ENCODE data around the gene ADRA2C. TPM values are rescaled to one million over a fixed set of nuclear protein-coding genes. Genes with fewer than 3 reads are reported as not detected.

The ADRA2C gene
- total RNA-seq, 1 experiment from 2014 or later = 23.5 TPM

DNA sequence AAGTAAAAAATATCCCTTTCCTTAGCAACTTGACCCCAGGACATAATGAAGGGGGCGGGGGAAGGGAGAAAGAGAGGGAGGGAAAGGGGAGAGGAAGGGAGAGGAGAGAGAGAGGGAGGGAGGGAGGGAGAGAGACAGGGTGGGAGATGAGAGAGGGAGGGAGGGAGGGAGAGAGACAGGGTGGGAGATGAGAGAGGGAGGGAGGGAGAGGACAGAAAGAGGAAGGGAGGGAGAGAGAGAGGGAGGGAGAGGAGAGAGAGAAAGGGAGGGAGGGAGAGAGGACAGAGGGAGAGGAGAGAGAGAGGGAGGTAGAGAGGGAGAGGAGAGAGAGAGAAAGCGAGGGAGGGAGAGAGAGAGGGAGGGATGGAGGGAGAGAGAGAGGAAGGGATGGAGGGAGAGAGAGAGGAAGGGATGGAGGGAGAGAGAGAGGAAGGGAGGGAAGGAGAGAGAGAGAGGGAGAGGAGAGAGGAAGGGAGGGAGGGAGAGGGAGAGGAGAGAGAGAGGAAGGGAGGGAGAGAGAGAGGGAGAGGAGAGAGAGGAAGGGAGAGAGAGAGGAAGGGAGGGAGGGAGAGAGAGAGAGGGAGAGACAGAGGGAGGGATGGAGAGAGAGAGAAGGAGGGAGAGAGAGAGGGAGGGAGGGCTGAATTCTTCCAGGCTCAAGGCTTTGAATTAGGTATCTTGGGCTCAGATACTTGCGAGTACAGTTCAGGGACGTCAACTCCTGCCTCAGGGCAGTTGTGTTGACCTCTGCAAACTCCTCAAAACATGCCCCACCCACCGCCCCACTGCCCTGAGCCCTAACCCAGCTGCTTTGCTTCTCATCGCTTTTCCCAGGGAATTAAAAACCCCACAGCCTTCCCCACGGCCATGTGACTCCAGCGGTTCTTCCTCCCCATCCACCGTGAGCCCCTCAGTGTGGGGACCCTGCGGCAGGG, 40.0 kb upstream of the ADRA2C start:
- no peak overlapping the region for H3K4me3 ChIP-seq (ENCODE audit: low read depth in 2 of 2, low read length in 2 of 2)
- TF ChIP-seq REST (IDR thresholded peaks at IDR 0.05; ENCODE audit: insufficient read depth in 1 of 2, low read depth in 2 of 2, low read length in 1 of 2) (no peak), TCF7L2 (IDR thresholded peaks at IDR 0.05; ENCODE audit: low read depth, low read length) (no peak), SIN3A (IDR thresholded peaks at IDR 0.05; ENCODE audit: borderline replicate concordance, insufficient read depth, low read depth, low read length) (no peak), POLR2AphosphoS5 (IDR thresholded peaks at IDR 0.05; ENCODE audit: low read depth, low read length) (no peak), CTCF (IDR thresholded peaks at IDR 0.05) (no peak)
- H3K4me1 ChIP-seq (ENCODE audit: control insufficient read depth, insufficient read depth, low read length) = no peaks in the 10 kb centered on the region; the same call in 1 of the 2 replicates
- ATAC-seq (no peak; the same call in 1 of the 2 replicates), DNase-seq (ENCODE audit: low read depth, low spot score) (no peak)
- no peaks in the 10 kb centered on the region for H3K36me3 ChIP-seq (ENCODE audit: control insufficient read depth, insufficient read depth, low read length)
- ChIA-PET CTCF (no interaction called here), POLR2A (no interaction called here)
- no peaks in the 10 kb centered on the region for H3K27me3 ChIP-seq (ENCODE audit: control insufficient read depth, insufficient read depth, low read length)
- no TSS peak for BruUV-seq (replicated peaks)
- H3K27ac ChIP-seq (ENCODE audit: low read length) = no peak overlapping the region
- no peaks in the 10 kb centered on the region for H3K9me3 ChIP-seq (ENCODE audit: control insufficient read depth, insufficient read depth, low read depth, low read length)
- in situ Hi-C loops (cut with HindIII; ENCODE audit: low pct_unique_long_range_greater_than_20kb, low sequenced_read_pairs) (no loop called here), intact Hi-C loops (cut with micrococcal nuclease; ENCODE audit: unreplicated experiment) (no loop called here)

GRCh38 chr4:3727847-3728469, 38.2 kb upstream of the ADRA2C start:
- intact Hi-C loops (cut with micrococcal nuclease; ENCODE audit: unreplicated experiment) (no loop called here), in situ Hi-C loops (cut with HindIII; ENCODE audit: low pct_unique_long_range_greater_than_20kb, low sequenced_read_pairs) (no loop called here)
- ChIA-PET CTCF (no interaction called here), POLR2A (no interaction called here)
- ATAC-seq = no peak
- no peaks in the 10 kb centered on the region for H3K36me3 ChIP-seq (ENCODE audit: control insufficient read depth, insufficient read depth, low read length)
- no peaks in the 10 kb centered on the region; the same call in 1 of the 2 replicates for H3K4me1 ChIP-seq (ENCODE audit: control insufficient read depth, insufficient read depth, low read length)
- no peak overlapping the region for H3K27ac ChIP-seq (ENCODE audit: low read length)
- H3K4me3 ChIP-seq (ENCODE audit: low read depth in 2 of 2, low read length in 2 of 2) = no peak overlapping the region
- H3K27me3 ChIP-seq (ENCODE audit: control insufficient read depth, insufficient read depth, low read length) = no peaks in the 10 kb centered on the region
- DNase-seq (ENCODE audit: low read depth, low spot score) = no peak
- H3K9me3 ChIP-seq (ENCODE audit: control insufficient read depth, insufficient read depth, low read depth, low read length) = no peaks in the 10 kb centered on the region
- no TSS peak for BruUV-seq (replicated peaks)
- TF ChIP-seq REST (IDR thresholded peaks at IDR 0.05; ENCODE audit: insufficient read depth in 1 of 2, low read depth in 2 of 2, low read length in 1 of 2) (no peak), POLR2AphosphoS5 (IDR thresholded peaks at IDR 0.05; ENCODE audit: low read depth, low read length) (no peak), TCF7L2 (IDR thresholded peaks at IDR 0.05; ENCODE audit: low read depth, low read length) (no peak), SIN3A (IDR thresholded peaks at IDR 0.05; ENCODE audit: borderline replicate concordance, insufficient read depth, low read depth, low read length) (no peak), CTCF (IDR thresholded peaks at IDR 0.05) (no peak)

All from Panc1 (cell line).